Panc1 (cell line): ENCODE measurements around the gene CHST13.

Source experiments
- POLR2AphosphoS5 ChIP-seq: IDR thresholded peaks from 2 replicates; pipeline ENCODE4 v1.6.1; 2012; ENCODE audit warnings: mild to moderate bottlenecking, low read depth, low read length, moderate library complexity
- SIN3A ChIP-seq: IDR thresholded peaks from 2 replicates; pipeline ENCODE4 v1.6.1; 2012; ENCODE audit warnings: low read depth, mild to moderate bottlenecking, low read length, moderate library complexity, borderline replicate concordance; ENCODE audit not compliant: insufficient read depth
- TCF7L2 ChIP-seq: IDR thresholded peaks from 2 replicates; pipeline ENCODE4 v1.6.1; 2011; ENCODE audit warnings: mild to moderate bottlenecking, low read depth, low read length, inconsistent platforms
- TF ChIP-seq, protein P1 (sequence below): fragments of 450-650 bp; IDR thresholded peaks from 2 replicates; pipeline ENCODE4 v1.5.1; 2017; ENCODE audit warnings: mild to moderate bottlenecking
- TF ChIP-seq, protein P2 (sequence below), 2 experiments: IDR thresholded peaks; 2 replicates each; pipeline ENCODE4 v1.6.1; 2011 to 2012; ENCODE audit warnings: low read depth in 2 of 2, control low read depth in 1 of 2, low read length in 1 of 2, mild to moderate bottlenecking in 1 of 2, moderate library complexity in 1 of 2; ENCODE audit not compliant: insufficient read depth in 1 of 2

DNA sequence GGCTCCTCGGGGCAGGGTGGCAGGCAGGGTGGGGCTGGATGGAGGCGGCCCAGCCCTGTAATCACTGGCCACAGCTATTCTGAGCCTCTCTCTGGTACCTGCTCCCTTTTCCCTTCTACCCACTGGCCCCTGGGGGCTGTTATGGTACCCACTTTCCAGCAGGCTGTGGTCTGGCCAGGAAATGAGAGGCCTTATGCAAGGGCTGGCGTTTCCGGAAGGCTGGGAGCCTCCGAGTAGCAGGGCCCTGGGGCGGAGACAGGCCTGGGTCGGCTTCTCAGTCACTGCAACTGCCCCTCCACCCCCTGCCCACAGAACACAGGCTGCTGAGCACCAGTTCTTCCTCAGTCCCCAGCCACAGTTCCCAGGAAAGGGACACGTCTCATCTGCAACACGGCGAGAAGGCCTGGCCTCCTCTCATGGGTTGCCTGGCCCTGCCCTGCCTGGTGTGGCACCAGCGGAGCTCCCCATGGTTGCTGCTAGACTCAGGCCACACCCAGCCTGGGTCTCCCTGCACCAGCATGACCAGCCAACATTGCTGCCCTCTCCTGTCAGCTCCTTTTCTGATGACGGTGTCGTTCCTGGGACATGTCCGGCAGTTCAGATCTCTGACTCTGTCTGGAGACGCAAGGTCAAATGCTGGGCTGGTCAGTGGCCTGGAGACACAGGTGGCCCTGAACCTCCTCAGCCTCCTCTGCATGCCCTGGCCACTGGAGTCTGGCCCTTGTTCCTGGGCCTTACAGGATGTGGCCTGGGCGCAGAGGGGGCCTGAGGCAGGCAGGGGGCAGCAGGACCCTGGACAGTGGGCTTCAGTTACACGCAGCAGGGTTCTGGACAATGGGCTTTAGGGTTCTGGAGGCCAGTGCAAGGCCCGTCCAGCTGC lies 6.5 kb downstream of the CHST13 start:
- TF ChIP-seq, protein P1, sequence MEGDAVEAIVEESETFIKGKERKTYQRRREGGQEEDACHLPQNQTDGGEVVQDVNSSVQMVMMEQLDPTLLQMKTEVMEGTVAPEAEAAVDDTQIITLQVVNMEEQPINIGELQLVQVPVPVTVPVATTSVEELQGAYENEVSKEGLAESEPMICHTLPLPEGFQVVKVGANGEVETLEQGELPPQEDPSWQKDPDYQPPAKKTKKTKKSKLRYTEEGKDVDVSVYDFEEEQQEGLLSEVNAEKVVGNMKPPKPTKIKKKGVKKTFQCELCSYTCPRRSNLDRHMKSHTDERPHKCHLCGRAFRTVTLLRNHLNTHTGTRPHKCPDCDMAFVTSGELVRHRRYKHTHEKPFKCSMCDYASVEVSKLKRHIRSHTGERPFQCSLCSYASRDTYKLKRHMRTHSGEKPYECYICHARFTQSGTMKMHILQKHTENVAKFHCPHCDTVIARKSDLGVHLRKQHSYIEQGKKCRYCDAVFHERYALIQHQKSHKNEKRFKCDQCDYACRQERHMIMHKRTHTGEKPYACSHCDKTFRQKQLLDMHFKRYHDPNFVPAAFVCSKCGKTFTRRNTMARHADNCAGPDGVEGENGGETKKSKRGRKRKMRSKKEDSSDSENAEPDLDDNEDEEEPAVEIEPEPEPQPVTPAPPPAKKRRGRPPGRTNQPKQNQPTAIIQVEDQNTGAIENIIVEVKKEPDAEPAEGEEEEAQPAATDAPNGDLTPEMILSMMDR = no peak
- no peak for TF ChIP-seq SIN3A
- no peak for TF ChIP-seq POLR2AphosphoS5
- no peak for TF ChIP-seq TCF7L2
- TF ChIP-seq, protein P2, sequence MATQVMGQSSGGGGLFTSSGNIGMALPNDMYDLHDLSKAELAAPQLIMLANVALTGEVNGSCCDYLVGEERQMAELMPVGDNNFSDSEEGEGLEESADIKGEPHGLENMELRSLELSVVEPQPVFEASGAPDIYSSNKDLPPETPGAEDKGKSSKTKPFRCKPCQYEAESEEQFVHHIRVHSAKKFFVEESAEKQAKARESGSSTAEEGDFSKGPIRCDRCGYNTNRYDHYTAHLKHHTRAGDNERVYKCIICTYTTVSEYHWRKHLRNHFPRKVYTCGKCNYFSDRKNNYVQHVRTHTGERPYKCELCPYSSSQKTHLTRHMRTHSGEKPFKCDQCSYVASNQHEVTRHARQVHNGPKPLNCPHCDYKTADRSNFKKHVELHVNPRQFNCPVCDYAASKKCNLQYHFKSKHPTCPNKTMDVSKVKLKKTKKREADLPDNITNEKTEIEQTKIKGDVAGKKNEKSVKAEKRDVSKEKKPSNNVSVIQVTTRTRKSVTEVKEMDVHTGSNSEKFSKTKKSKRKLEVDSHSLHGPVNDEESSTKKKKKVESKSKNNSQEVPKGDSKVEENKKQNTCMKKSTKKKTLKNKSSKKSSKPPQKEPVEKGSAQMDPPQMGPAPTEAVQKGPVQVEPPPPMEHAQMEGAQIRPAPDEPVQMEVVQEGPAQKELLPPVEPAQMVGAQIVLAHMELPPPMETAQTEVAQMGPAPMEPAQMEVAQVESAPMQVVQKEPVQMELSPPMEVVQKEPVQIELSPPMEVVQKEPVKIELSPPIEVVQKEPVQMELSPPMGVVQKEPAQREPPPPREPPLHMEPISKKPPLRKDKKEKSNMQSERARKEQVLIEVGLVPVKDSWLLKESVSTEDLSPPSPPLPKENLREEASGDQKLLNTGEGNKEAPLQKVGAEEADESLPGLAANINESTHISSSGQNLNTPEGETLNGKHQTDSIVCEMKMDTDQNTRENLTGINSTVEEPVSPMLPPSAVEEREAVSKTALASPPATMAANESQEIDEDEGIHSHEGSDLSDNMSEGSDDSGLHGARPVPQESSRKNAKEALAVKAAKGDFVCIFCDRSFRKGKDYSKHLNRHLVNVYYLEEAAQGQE (IDR thresholded peaks at IDR 0.05; ENCODE audit: insufficient read depth in 1 of 2, low read depth in 2 of 2, low read length in 1 of 2) = no peak
